SU-DHL-6 (cell line): ENCODE data around the gene RPGRIP1L.

Experiments
- H2AFZ ChIP-seq: fragments of 200-600 bp; sonication (generic); 2 replicates; pipeline ENCODE4 v1.6.1; 2014; ENCODE audit warnings: low read depth, mild to moderate bottlenecking, moderate library complexity, mixed read lengths, antibody characterized with exemption, low read length; ENCODE audit not compliant: severe bottlenecking
- H3F3A ChIP-seq: fragments of 200-600 bp; shearing (Covaris generic); 2 replicates; pipeline ENCODE4 v1.6.0; 2016; ENCODE audit warnings: antibody characterized with exemption, mild to moderate bottlenecking; ENCODE audit not compliant: insufficient read depth
- H3K27ac ChIP-seq: fragments of 200-600 bp; sonication (generic); 2 replicates; pipeline ENCODE4 v1.5.1; 2016; ENCODE audit warnings: low read depth, mild to moderate bottlenecking, low read length, moderate library complexity, mixed read lengths
- H3K27me3 ChIP-seq: fragments of 200-600 bp; sonication (generic), shearing (Covaris generic); 2 replicates; pipeline ENCODE4 v1.6.0; 2014; ENCODE audit warnings: mild to moderate bottlenecking, low read length
- H3K36me3 ChIP-seq: fragments of 200-600 bp; sonication (generic); 2 replicates; pipeline ENCODE4 v1.6.1; 2014; ENCODE audit warnings: mild to moderate bottlenecking, low read length, mixed read lengths
- H3K4me2 ChIP-seq: fragments of 300-600, 200-600 bp; shearing (Covaris generic), sonication (generic); 2 replicates; pipeline ENCODE4 v1.6.0; 2014; ENCODE audit warnings: low read length, low read depth, mild to moderate bottlenecking; ENCODE audit not compliant: poor library complexity, severe bottlenecking
- H3K4me3 ChIP-seq: fragments of 200-600 bp; sonication (generic); 2 replicates; pipeline ENCODE4 v1.5.1; 2014; ENCODE audit warnings: antibody characterized with exemption, low read length, mild to moderate bottlenecking, mixed read lengths; ENCODE audit not compliant: insufficient read depth, poor library complexity, severe bottlenecking
- H3K79me2 ChIP-seq: fragments of 200-600 bp; sonication (generic); 2 replicates; pipeline ENCODE4 v1.6.1; 2014; ENCODE audit warnings: mild to moderate bottlenecking, low read length, moderate library complexity; ENCODE audit not compliant: insufficient read depth
- H3K9ac ChIP-seq: fragments of 200-600 bp; sonication (generic); 2 replicates; pipeline ENCODE4 v1.7.0; 2014; ENCODE audit warnings: mild to moderate bottlenecking, low read length
- H3K9me2 ChIP-seq: fragments of 200-600 bp; sonication (generic); replicated peaks from 2 replicates; pipeline ENCODE4 v1.6.1; 2014; ENCODE audit warnings: low read length; ENCODE audit not compliant: insufficient read depth
- H3K9me3 ChIP-seq: fragments of 200-600 bp; sonication (generic); 2 replicates; pipeline ENCODE4 v1.6.1; 2014; ENCODE audit warnings: low read length, mixed read lengths; ENCODE audit not compliant: insufficient read depth
- H4K20me1 ChIP-seq: fragments of 200-600 bp; sonication (generic); 2 replicates; pipeline ENCODE4 v1.6.1; 2014; ENCODE audit warnings: low read depth, mild to moderate bottlenecking, antibody characterized with exemption, low read length, moderate library complexity, mixed read lengths
- EZH2phosphoT487 ChIP-seq: fragments of 200-600 bp; sonication (generic), shearing (Covaris generic); conservative IDR thresholded peaks from 2 replicates; pipeline ENCODE4 v1.6.1; 2018; ENCODE audit warnings: mild to moderate bottlenecking, antibody characterized with exemption, low read length, moderate library complexity, mixed read lengths
- TF ChIP-seq, protein P1 (sequence below): fragments of 200-600 bp; sonication (generic); IDR thresholded peaks from one replicate; pipeline ENCODE4 v1.5.1; 2017; ENCODE audit warnings: antibody characterized with exemption, mild to moderate bottlenecking, low read length, moderate library complexity; ENCODE audit not compliant: insufficient read depth, poor library complexity, severe bottlenecking

RPGRIP1L gene

GRCh38 chr16:53721017-53721416 lies 17.4 kb upstream of the RPGRIP1L start:
- Histone ChIP-seq H3K9me2 (no peaks in the 10 kb centered on the region), H3K79me2 (peaks cover 15% of the 10 kb centered on the region), H4K20me1 (peaks cover 12% of the 10 kb centered on the region; the same call in 1 of the 2 replicates), H2AFZ (no peak overlapping the region), H3K9ac (no peak overlapping the region), H3K4me3 (no peak overlapping the region), H3K9me3 (no peaks in the 10 kb centered on the region), H3K36me3 (no peaks in the 10 kb centered on the region), H3K27ac (no peak overlapping the region), H3K27me3 (no peaks in the 10 kb centered on the region), H3K4me2 (no peak overlapping the region), H3F3A (no peaks in the 10 kb centered on the region)
- TF ChIP-seq, protein P1, sequence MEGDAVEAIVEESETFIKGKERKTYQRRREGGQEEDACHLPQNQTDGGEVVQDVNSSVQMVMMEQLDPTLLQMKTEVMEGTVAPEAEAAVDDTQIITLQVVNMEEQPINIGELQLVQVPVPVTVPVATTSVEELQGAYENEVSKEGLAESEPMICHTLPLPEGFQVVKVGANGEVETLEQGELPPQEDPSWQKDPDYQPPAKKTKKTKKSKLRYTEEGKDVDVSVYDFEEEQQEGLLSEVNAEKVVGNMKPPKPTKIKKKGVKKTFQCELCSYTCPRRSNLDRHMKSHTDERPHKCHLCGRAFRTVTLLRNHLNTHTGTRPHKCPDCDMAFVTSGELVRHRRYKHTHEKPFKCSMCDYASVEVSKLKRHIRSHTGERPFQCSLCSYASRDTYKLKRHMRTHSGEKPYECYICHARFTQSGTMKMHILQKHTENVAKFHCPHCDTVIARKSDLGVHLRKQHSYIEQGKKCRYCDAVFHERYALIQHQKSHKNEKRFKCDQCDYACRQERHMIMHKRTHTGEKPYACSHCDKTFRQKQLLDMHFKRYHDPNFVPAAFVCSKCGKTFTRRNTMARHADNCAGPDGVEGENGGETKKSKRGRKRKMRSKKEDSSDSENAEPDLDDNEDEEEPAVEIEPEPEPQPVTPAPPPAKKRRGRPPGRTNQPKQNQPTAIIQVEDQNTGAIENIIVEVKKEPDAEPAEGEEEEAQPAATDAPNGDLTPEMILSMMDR, result no peak
- TF ChIP-seq EZH2phosphoT487, result no peak

DNA sequence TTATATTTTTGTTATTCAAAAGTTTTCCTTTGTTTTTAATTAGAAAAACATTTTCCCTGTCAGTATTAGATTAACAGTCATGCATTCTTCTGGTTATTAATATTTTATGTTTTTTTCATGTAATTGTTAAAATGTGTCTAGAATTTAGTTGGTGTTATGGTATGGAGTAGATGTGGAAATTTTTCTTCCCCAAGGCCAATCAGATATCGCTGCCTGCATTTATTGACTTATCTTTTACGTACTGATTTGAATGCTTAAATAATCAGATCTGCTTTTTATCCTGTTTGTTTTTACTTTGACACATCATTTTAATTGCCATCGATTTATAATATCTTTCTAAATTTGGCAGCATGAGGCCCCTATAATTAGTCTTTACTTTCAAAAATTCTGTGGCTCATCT lies 13.9 kb upstream of the RPGRIP1L start:
- no peaks in the 10 kb centered on the region for H3K27me3 ChIP-seq
- H2AFZ ChIP-seq, result no peak overlapping the region
- peaks cover 30% of the 10 kb centered on the region for H3K79me2 ChIP-seq
- no peak overlapping the region for H3K4me2 ChIP-seq
- H3F3A ChIP-seq, result no peaks in the 10 kb centered on the region
- no peak overlapping the region for H3K4me3 ChIP-seq
- H3K9ac ChIP-seq, result no peak overlapping the region
- H3K27ac ChIP-seq, result no peak overlapping the region
- H3K36me3 ChIP-seq, result no peaks in the 10 kb centered on the region
- TF ChIP-seq, protein P1, result no peak
- no peak for TF ChIP-seq EZH2phosphoT487
- no peaks in the 10 kb centered on the region for H3K9me3 ChIP-seq
- H4K20me1 ChIP-seq, result peaks cover 7% of the 10 kb centered on the region; the same call in 1 of the 2 replicates
- H3K9me2 ChIP-seq, result no peaks in the 10 kb centered on the region

DNA sequence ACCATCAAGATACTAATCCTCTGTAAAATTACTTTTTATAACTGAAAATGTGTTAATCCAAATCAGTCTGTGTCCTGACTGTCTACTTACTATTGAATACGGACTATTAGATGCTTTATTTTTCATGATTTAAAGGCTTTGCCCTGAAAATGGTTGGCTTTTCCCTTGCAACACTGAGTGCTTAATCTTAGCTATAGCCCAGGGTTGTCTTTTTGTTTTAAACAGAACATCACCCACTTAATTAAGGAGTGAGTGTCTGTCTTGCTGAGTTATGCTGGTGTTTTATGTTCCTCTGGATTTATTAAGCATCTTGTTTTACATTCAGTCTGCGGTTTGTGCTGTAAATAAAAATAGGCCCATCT lies 11.3 kb upstream of the RPGRIP1L start:
- H3K27ac ChIP-seq, result no peak overlapping the region

More for the DNA sequence above, 11.3 kb upstream of the RPGRIP1L start:
- H2AFZ ChIP-seq, result no peak overlapping the region
- TF ChIP-seq, protein P1, result no peak
- TF ChIP-seq EZH2phosphoT487, result no peak
- H3K79me2 ChIP-seq, result peaks cover 28% of the 10 kb centered on the region
- no peak overlapping the region for H3K4me3 ChIP-seq
- no peaks in the 10 kb centered on the region for H3K9me2 ChIP-seq
- H3K9me3 ChIP-seq, result no peaks in the 10 kb centered on the region
- no peak overlapping the region for H3K9ac ChIP-seq
- H3F3A ChIP-seq, result no peaks in the 10 kb centered on the region
- peaks cover 4% of the 10 kb centered on the region; the same call in 1 of the 2 replicates for H4K20me1 ChIP-seq
- H3K4me2 ChIP-seq, result no peak overlapping the region
- no peaks in the 10 kb centered on the region for H3K27me3 ChIP-seq
- no peaks in the 10 kb centered on the region for H3K36me3 ChIP-seq
